SK-N-SH (cell line): ENCODE data around the gene SOCS4. TPM values are rescaled to one million over a fixed set of nuclear protein-coding genes. Genes with fewer than 3 reads are reported as not detected.

Experiments used
- CTCF ChIA-PET: fragments of 300-600, 350-600 bp; formaldehyde crosslinking; extraction: SDS; loops from one replicate; lab custom pipeline; 2021; lab: Yijun Ruan, JAX
- POLR2A ChIA-PET: fragments of 350-600 bp; sonication (Branson Sonifier 250); formaldehyde crosslinking; extraction: SDS; loops from one replicate; lab custom pipeline; 2020; ENCODE audit warnings: antibody characterized with exemption, inconsistent platforms; lab: Yijun Ruan, JAX
- DNase-seq: peaks from one replicate; pipeline ENCODE4 v3.0.0; 2012
- H2AFZ ChIP-seq: fragments of 200-600 bp; sonication (generic); 2 replicates; pipeline ENCODE4 v1.8.1; 2016; ENCODE audit warnings: antibody characterized with exemption, mild to moderate bottlenecking, low read depth
- H3F3A ChIP-seq: fragments of 200-600 bp; sonication (generic); replicated peaks from 2 replicates; pipeline ENCODE3; 2016; ENCODE audit warnings: antibody characterized with exemption, mild to moderate bottlenecking; ENCODE audit not compliant: insufficient read depth
- H3K27ac ChIP-seq, 2 experiments: fragments of 200-500 bp in 1 of 2; fragments of 200-600 bp in 1 of 2; sonication (Bioruptor generic) in 1 of 2; sonication (generic), shearing (Covaris generic) in 1 of 2; 2 replicates each; pipeline versions ENCODE4 v1.5.1 to v1.6.1; 2014 to 2016; ENCODE audit warnings: low read depth in 2 of 2, inconsistent platforms in 1 of 2, low read length in 1 of 2, mild to moderate bottlenecking in 1 of 2, mixed read lengths in 1 of 2
- H3K27me3 ChIP-seq: fragments of 200-600 bp; sonication (generic), shearing (Covaris generic); 2 replicates; pipeline ENCODE4 v1.6.1; 2016; ENCODE audit warnings: mixed run types; ENCODE audit not compliant: insufficient read depth
- H3K36me3 ChIP-seq, 2 experiments: fragments of 200-500 bp in 1 of 2; fragments of 200-600 bp in 1 of 2; sonication (Bioruptor generic) in 1 of 2; sonication (generic) in 1 of 2; replicated peaks in 1 of 2; 2 replicates each; pipeline versions ENCODE3 to v1.5.1; 2014 to 2016; ENCODE audit warnings: low read length in 1 of 2, mild to moderate bottlenecking in 1 of 2; ENCODE audit not compliant: insufficient read depth in 2 of 2, control insufficient read depth in 1 of 2
- H3K4me1 ChIP-seq, 2 experiments: fragments of 200-500 bp in 1 of 2; fragments of 200-600 bp in 1 of 2; sonication (Bioruptor generic) in 1 of 2; sonication (generic), shearing (Covaris generic) in 1 of 2; 2 replicates each; pipeline versions ENCODE4 v1.5.1 to v1.6.1; 2014 to 2016; ENCODE audit warnings: low read depth in 1 of 2, low read length in 1 of 2, mixed run types in 1 of 2; ENCODE audit not compliant: insufficient read depth in 2 of 2, control insufficient read depth in 1 of 2
- H3K4me2 ChIP-seq: fragments of 200-600 bp; sonication (generic), shearing (Covaris generic); 2 replicates; pipeline ENCODE4 v1.6.1; 2017; ENCODE audit warnings: mixed run types
- H3K4me3 ChIP-seq, 2 experiments: fragments of 200-500 bp in 1 of 2; fragments of 200-600 bp in 1 of 2; sonication (Bioruptor generic) in 1 of 2; sonication (generic), shearing (Covaris generic) in 1 of 2; 2 replicates each; pipeline versions ENCODE4 v1.5.1 to v1.8.1; 2014 to 2016; ENCODE audit warnings: low read depth in 2 of 2, inconsistent platforms in 1 of 2, low read length in 1 of 2, mild to moderate bottlenecking in 1 of 2, mixed read lengths in 1 of 2, moderate library complexity in 1 of 2
- H3K79me2 ChIP-seq: fragments of 200-600 bp; sonication (generic); 2 replicates; pipeline ENCODE4 v1.8.1; 2017; ENCODE audit warnings: mild to moderate bottlenecking; ENCODE audit not compliant: insufficient read depth
- H3K9ac ChIP-seq: fragments of 200-600 bp; sonication (generic); 2 replicates; pipeline ENCODE4 v1.6.1; 2017; ENCODE audit warnings: mixed run types
- H3K9me2 ChIP-seq: fragments of 200-600 bp; sonication (generic); 2 replicates; pipeline ENCODE4 v1.6.1; 2017; ENCODE audit warnings: mixed run types
- H3K9me3 ChIP-seq: fragments of 200-600 bp; sonication (generic); 2 replicates; pipeline ENCODE4 v1.6.1; 2017; ENCODE audit warnings: mixed run types, mild to moderate bottlenecking, moderate library complexity
- H4K20me1 ChIP-seq: fragments of 200-600 bp; sonication (generic); 2 replicates; pipeline ENCODE4 v1.6.1; 2017; ENCODE audit warnings: mild to moderate bottlenecking, mixed run types; ENCODE audit not compliant: insufficient read depth
- CTCF ChIP-seq: fragments of 200-600 bp; sonication (generic); IDR thresholded peaks from 2 replicates; pipeline ENCODE4 v1.6.1; 2017; ENCODE audit warnings: antibody characterized with exemption, mild to moderate bottlenecking, moderate library complexity
- EP300 ChIP-seq, 2 experiments: IDR thresholded peaks; 2 replicates each; pipeline versions ENCODE4 v1.4.0 to v1.6.1; 2012; ENCODE audit warnings: borderline replicate concordance in 1 of 2, low read depth in 1 of 2, low read length in 1 of 2
- EZH2phosphoT487 ChIP-seq: fragments of 200-600 bp; sonication (generic); IDR thresholded peaks from 2 replicates; pipeline ENCODE4 v1.6.1; 2017; ENCODE audit warnings: low read depth, mixed run types, mild to moderate bottlenecking, antibody characterized with exemption, moderate library complexity, borderline replicate concordance
- FOXJ3 ChIP-seq: sonication (generic); formaldehyde crosslinking; IDR thresholded peaks from 2 replicates; pipeline ENCODE4 v1.5.1; 2020; ENCODE audit warnings: mild to moderate bottlenecking, missing genetic modification reagents
- GABPA ChIP-seq: IDR thresholded peaks from 2 replicates; pipeline ENCODE4 v1.4.0; 2012; ENCODE audit warnings: low read depth, mild to moderate bottlenecking
- JUND ChIP-seq: IDR thresholded peaks from 2 replicates; pipeline ENCODE4 v1.4.0; 2012
- MEF2A ChIP-seq: IDR thresholded peaks from 2 replicates; pipeline ENCODE4 v1.4.0; 2012; ENCODE audit warnings: low read depth, borderline replicate concordance
- MXI1 ChIP-seq: IDR thresholded peaks from 2 replicates; pipeline ENCODE4 v1.6.1; 2012; ENCODE audit warnings: mild to moderate bottlenecking, low read depth, low read length, improper control_type of control experiment
- NFIC ChIP-seq: IDR thresholded peaks from 2 replicates; pipeline ENCODE4 v1.4.0; 2012; ENCODE audit warnings: borderline replicate concordance
- PBX3 ChIP-seq: IDR thresholded peaks from 2 replicates; pipeline ENCODE4; 2012
- RAD21 ChIP-seq: IDR thresholded peaks from 2 replicates; pipeline ENCODE4 v1.6.1; 2012; ENCODE audit warnings: mild to moderate bottlenecking, low read length
- REST ChIP-seq: IDR thresholded peaks from 2 replicates; pipeline ENCODE4 v1.6.1; 2012; ENCODE audit warnings: mild to moderate bottlenecking, low read depth, low read length, moderate library complexity
- RXRA ChIP-seq: IDR thresholded peaks from 2 replicates; pipeline ENCODE4 v1.4.0; 2012; ENCODE audit warnings: low read depth, mild to moderate bottlenecking, borderline replicate concordance
- SIN3A ChIP-seq: IDR thresholded peaks from 2 replicates; pipeline ENCODE4 v1.6.1; 2012; ENCODE audit warnings: low read depth, mild to moderate bottlenecking, low read length, moderate library complexity, borderline replicate concordance
- SMC3 ChIP-seq: IDR thresholded peaks from 2 replicates; pipeline ENCODE4 v1.6.1; 2012; ENCODE audit warnings: low read depth, low read length, improper control_type of control experiment
- TCF12 ChIP-seq: IDR thresholded peaks from 2 replicates; pipeline ENCODE4 v1.4.0; 2012
- YY1 ChIP-seq: IDR thresholded peaks from 2 replicates; pipeline ENCODE4 v1.4.0; 2012; ENCODE audit warnings: low read depth, mild to moderate bottlenecking
- WGBS: methylation state at CpG from one replicate; pipeline ENCODE4 v1.1.6; 2017; ENCODE audit warnings: low lambda C conversion rate; 5-methylcytosine and 5-hydroxymethylcytosine counted together
- polyA plus RNA-seq, 3 experiments: library from polyadenylated mRNA; depleted of rRNA; stranded (reverse); fragments of >200 nt; gene quantifications; 2 replicates each; pipeline ENCODE4 v1.2.3, GENCODE V29; 2012

The SOCS4 gene
- polyA plus RNA-seq, 1 of the 3 experiments (the other 2 are of a cell fraction), result 2.2 TPM

DNA sequence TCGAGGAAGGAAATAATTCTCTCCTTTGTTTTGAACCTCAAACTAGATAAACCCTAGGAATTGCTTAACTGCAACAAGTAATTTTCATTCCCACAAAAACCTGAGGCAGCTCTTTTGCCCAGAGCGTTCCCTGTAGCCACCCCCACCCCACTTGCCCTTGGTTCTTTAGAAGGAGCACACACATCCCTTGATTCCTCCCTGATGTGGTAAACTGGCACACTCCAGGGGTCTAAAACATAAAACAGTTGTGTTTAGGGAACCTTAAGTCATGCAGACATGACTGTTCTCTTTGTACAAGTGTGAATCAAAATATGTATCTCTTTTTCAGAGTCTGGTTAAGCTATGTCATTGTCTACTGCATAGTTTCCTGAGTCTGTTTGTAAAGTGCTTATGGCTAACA is 38.4 kb downstream of the SOCS4 start:
- Histone ChIP-seq H4K20me1 (peaks cover 49% of the 10 kb centered on the region), H2AFZ (no peak overlapping the region), H3K79me2 (peaks cover 81% of the 10 kb centered on the region), H3K36me3 (peaks cover 72 to 83% of the 10 kb centered on the region in 2 experiments), H3F3A (peaks cover 52% of the 10 kb centered on the region), H3K9ac (no peak overlapping the region), H3K4me3 (no peak overlapping the region), H3K9me3 (no peaks in the 10 kb centered on the region)
- POLR2A ChIA-PET, result no interaction called here
- CTCF ChIA-PET, result interaction anchor here (1.1 to 1.7 kb wide), 3 partner anchors 14 to 95 kb away, joined by 3 to 7 read pairs (median 3); partner anchors contain the start of gene MAPK1IP1L
- TF ChIP-seq NFIC (no peak), SMC3 (no peak), YY1 (no peak), MXI1 (no peak), JUND (no peak), TCF12 (no peak), GABPA (no peak), EP300 (IDR thresholded peaks at IDR 0.05; ENCODE audit: borderline replicate concordance in 1 of 2, low read depth in 1 of 2, low read length in 1 of 2) (no peak), PBX3 (no peak), RAD21 (no peak), EZH2phosphoT487 (no peak), REST (no peak), CTCF (no peak), FOXJ3 (CRISPR knock-in tag) (no peak), RXRA (no peak), SIN3A (no peak), MEF2A (no peak)
- TF ChIP-seq, all 33 proteins: peak for 0
- Histone ChIP-seq H3K4me2 (no peak overlapping the region), H3K9me2 (no peaks in the 10 kb centered on the region), H3K27ac (peak overlapping the region; percentile 6 to 40; a peak in 1 of 4 replicates), H3K27me3 (no peaks in the 10 kb centered on the region), H3K4me1 (peaks cover 0 to 9% of the 10 kb centered on the region in 2 experiments; a peak in 2 of 4 replicates)
- no peak for DNase-seq
- 81% methylated on average over 2 of the region's 2 CpGs for WGBS
